CD4-positive, alpha-beta T cell treated with Interleukin-6 at 100 ng/mL for 8 hours (primary cell): ENCODE results near the gene MTCH1.

ENCODE experiments used
- DNase-seq: peaks from one replicate; pipeline ENCODE4 v3.0.0-alpha.2; 2020; ENCODE audit warnings: mixed read lengths, low spot score

MTCH1 gene

GRCh38 chr6:36970892-36971842 lies 14.8 kb downstream of the MTCH1 start:
- no peak for DNase-seq

DNA sequence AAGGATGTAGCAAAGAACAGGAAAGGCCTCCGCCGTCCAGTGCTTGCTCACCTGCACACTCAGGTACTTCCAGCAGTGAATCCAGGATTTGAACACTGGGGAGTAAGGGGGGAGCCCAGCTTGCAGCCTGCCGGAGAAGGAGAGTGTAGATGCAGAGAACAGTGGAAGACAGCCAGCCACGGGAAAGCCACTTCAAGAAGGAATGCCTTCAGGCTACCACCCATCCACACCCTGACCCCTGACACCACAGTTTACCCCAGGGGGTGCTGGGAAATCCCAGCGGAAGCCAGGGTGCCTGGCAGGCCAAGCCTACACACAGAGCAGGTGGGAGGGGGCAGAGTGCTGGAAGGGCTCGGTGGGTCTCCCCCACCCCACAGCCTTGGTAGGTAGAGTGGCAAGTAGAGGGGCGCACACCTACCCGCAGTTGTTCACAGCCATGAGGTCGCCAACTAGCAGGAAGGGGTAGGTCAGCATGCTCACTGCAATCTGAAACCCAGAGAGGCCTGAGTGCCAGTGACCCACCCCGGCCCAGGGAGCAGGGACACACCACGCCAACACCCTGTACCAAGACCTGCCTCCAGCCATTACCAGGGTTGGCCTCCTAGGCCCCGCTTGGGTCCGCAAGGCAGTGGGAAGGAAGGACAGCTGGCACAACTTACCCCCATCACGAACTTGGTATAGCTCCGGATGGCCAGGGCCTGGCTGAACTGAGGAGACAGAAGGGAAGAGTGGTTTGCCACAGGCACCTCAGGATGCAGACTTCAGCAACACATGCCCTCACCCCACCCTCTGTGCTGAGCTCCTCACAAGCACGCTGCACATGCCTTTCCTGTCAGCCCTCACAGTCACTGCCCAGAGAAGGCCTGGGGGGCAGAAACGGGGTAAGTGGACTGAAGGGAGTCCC lies 15.8 kb downstream of the MTCH1 start:
- DNase-seq = no peak

DNA sequence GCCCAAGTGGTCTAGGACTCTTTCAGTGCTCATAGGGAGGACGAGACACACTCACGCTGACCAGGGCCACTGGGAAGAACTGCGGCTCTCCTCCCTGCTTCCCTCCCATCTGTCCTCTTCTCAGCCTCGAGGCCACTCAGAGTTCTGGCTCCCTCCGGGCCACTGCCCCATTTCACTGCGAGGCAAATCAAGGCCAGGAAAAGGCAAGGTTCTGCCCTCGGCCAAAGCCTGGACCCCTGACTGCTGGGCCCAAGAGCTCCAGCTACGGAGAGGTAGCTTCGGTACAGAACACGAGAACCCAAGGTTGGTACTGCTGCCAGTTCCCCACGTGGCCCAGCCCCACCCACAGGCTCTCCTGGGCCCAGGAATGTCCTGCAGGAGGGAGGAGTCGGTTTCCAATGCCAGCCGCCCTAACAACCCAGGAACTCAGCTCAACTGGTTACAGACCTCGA lies 16.7 kb downstream of the MTCH1 start:
- DNase-seq = no peak

- DNase-seq = no peak
Observed at GRCh38 chr6:36968266-36968977, 17.6 kb downstream of the MTCH1 start.

GRCh38 chr6:36967757-36968156 lies 18.2 kb downstream of the MTCH1 start:
- no peak for DNase-seq

GRCh38 chr6:36967301-36967700 lies 18.7 kb downstream of the MTCH1 start:
- no peak for DNase-seq

GRCh38 chr6:36964908-36965307 lies 21.1 kb downstream of the MTCH1 start:
- DNase-seq = no peak

- no peak for DNase-seq
Observed at GRCh38 chr6:36964349-36964748, 21.6 kb downstream of the MTCH1 start.

DNA sequence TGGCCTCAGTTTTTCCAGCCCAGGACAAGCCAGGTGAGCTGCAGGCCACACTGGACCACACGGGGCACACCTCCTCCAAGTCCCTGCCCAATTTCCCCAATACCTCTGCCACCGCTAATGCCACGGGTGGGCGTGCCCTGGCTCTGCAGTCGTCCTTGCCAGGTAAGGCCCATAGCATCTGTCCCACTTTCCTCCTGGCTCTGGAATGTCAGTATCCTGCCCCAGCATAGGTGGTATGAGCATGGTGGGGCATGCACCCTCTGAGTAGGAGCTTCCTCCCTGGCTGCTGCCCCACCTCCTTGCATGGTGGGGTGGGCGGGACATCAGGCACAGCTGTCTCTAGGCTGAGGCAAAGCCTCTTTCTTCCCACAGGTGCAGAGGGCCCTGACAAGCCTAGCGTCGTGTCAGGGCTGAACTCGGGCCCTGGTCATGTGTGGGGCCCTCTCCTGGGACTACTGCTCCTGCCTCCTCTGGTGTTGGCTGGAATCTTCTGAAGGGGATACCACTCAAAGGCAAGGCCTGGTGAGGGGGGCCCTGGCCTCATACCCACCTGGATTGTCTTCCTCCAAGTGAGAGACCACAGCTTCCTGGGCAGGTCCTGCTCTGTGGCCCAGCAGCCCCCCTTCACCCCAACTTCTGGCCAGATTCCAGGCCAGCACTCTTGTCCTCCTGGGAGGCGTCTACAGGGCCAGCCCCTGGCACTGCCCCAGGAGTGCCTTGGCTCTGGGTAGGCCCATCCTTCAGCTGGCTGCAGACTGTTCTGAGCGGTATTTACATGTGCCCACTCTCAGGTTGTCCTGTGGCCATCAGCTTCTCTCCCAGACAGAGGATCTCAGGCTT lies 22.3 kb downstream of the MTCH1 start:
- DNase-seq = peak; percentile 28

GRCh38 chr6:36962874-36963273 lies 23.1 kb downstream of the MTCH1 start:
- peak; percentile 87 for DNase-seq

GRCh38 chr6:36961441-36962435 lies 24.3 kb downstream of the MTCH1 start:
- no peak for DNase-seq

- DNase-seq = no peak
Observed at GRCh38 chr6:36959555-36960250, 26.3 kb downstream of the MTCH1 start.

DNA sequence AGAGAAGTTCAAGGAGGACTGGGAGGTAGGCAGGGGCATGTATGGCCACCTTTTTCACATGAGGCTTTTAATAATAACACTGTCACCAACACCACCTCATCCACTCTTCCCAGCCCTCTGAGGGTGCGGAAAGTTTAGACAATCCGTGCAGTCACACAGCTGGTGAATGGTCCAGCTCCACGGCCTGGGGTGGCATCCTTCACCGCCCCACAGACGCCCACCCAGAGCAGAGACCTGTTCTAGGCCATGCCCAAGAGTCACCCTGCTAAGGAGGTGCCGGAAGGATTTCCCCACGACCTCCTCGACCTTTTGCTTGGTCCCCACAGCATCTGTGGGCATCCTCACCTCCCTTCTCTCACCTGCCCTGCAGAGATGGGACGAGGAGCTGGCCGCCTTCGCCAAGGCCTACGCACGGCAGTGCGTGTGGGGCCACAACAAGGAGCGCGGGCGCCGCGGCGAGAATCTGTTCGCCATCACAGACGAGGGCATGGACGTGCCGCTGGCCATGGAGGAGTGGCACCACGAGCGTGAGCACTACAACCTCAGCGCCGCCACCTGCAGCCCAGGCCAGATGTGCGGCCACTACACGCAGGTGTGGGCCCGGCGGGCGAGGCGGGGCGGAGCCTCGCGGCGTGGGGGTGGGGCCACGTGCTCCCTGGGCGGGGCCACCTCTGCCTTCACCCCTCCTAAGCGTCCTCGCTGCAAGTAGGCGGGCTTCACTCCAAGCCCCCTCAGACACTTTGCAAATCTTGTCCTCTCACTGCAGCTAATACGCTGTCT lies 27.0 kb downstream of the MTCH1 start:
- no peak for DNase-seq

- no peak for DNase-seq
Observed at GRCh38 chr6:36957773-36958271, 28.2 kb downstream of the MTCH1 start.

DNA sequence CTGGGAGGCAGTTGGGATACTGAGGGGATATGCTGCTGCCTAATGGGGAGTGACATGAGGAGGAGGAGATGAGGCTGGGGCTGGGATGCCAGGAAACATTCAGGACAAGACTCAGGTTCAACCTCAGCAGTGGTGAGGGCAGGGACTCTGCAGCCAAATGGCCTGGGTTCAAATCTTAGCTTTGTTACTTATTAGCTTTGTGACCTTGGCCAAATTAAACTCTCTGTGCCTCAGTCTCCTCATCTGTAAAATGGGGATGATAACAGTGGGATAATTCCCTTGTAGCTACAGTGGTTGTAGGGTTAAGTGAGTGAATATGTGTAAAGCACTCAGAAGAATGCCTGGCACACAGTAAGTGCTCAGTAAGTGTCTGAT lies 29.6 kb downstream of the MTCH1 start:
- DNase-seq = no peak

- no peak for DNase-seq
Observed at GRCh38 chr6:36955671-36956445, 30.1 kb downstream of the MTCH1 start.

GRCh38 chr6:36955136-36955535 lies 30.9 kb downstream of the MTCH1 start:
- DNase-seq = no peak
